Measurements from ENCODE around the gene TAB2.
"Not testable (repeated sequence)": the region's sequence is repeated elsewhere in the genome, so short reads cannot be mapped to it uniquely, and the experiment has no call there.

Gene TAB2

GRCh38 chr6:149423964-149424440 lies 106.5 kb downstream of the TAB2 start:
- DNase-seq, result no peak

- DNase-seq, result no peak
Measured at GRCh38 chr6:149425224-149425623, 107.7 kb downstream of the TAB2 start.

GRCh38 chr6:149425754-149426153 lies 108.2 kb downstream of the TAB2 start:
- DNase-seq, result no peak

GRCh38 chr6:149428606-149429005 lies 111.1 kb downstream of the TAB2 start:
- no peak for DNase-seq

- no peak for DNase-seq
Measured at GRCh38 chr6:149429427-149430360, 112.2 kb downstream of the TAB2 start.

GRCh38 chr6:149431905-149432775 lies 114.6 kb downstream of the TAB2 start:
- DNase-seq, result peak; percentile 88

GRCh38 chr6:149433405-149433804 lies 115.9 kb downstream of the TAB2 start:
- no peak for DNase-seq

- no peak for DNase-seq
Measured at GRCh38 chr6:149433881-149434280, 116.4 kb downstream of the TAB2 start.

- no peak for DNase-seq
Measured at GRCh38 chr6:149435919-149436586, 118.5 kb downstream of the TAB2 start.

GRCh38 chr6:149436647-149437046 lies 119.1 kb downstream of the TAB2 start:
- DNase-seq, result no peak

- DNase-seq, result no peak
Measured at GRCh38 chr6:149437212-149437611, 119.7 kb downstream of the TAB2 start.

- no peak for DNase-seq
Measured at GRCh38 chr6:149438855-149439254, 121.3 kb downstream of the TAB2 start.

- DNase-seq, result no peak
Measured at GRCh38 chr6:149439626-149440025, 122.1 kb downstream of the TAB2 start.

GRCh38 chr6:149440735-149441671 lies 123.5 kb downstream of the TAB2 start:
- DNase-seq, result no peak

- DNase-seq, result no peak
Measured at GRCh38 chr6:149441740-149442139, 124.2 kb downstream of the TAB2 start.

- peak; percentile 27 for DNase-seq
Measured at GRCh38 chr6:149443411-149444181, 126.1 kb downstream of the TAB2 start.

- not testable (repeated sequence) for DNase-seq
Measured at GRCh38 chr6:149444360-149445094, 127.0 kb downstream of the TAB2 start.

- no peak for DNase-seq
Measured at GRCh38 chr6:149445095-149445466, 127.6 kb downstream of the TAB2 start.

- no peak for DNase-seq
Measured at GRCh38 chr6:149445573-149445972, 128.1 kb downstream of the TAB2 start.

GRCh38 chr6:149446791-149447376 lies 129.4 kb downstream of the TAB2 start:
- DNase-seq, result no peak

Data from midbrain (tissue), 1 donor.